ENCODE results near the gene PPT2.

- TF ChIP-seq, protein P1, sequence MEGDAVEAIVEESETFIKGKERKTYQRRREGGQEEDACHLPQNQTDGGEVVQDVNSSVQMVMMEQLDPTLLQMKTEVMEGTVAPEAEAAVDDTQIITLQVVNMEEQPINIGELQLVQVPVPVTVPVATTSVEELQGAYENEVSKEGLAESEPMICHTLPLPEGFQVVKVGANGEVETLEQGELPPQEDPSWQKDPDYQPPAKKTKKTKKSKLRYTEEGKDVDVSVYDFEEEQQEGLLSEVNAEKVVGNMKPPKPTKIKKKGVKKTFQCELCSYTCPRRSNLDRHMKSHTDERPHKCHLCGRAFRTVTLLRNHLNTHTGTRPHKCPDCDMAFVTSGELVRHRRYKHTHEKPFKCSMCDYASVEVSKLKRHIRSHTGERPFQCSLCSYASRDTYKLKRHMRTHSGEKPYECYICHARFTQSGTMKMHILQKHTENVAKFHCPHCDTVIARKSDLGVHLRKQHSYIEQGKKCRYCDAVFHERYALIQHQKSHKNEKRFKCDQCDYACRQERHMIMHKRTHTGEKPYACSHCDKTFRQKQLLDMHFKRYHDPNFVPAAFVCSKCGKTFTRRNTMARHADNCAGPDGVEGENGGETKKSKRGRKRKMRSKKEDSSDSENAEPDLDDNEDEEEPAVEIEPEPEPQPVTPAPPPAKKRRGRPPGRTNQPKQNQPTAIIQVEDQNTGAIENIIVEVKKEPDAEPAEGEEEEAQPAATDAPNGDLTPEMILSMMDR (conservative IDR thresholded peaks at IDR 0.05; ENCODE audit: low read length), result no peak
- no peak for TF ChIP-seq EZH2phosphoT487 (IDR thresholded peaks at IDR 0.05; ENCODE audit: borderline replicate concordance)
Measured at GRCh38 chr6:32181148-32181702, 27.3 kb downstream of the PPT2 start.
